ENCODE results near the gene MYO18A.
"Not testable (repeated sequence)": the region's sequence is repeated elsewhere in the genome, so short reads cannot be mapped to it uniquely, and the experiment has no call there.

The MYO18A gene

GRCh38 chr17:29180034-29180787 is at the start of gene MYO18A:
TSS of gene MYO18A (minus strand) at chr17:29180398. CDS start at chr17:29166940, 13,458 bp downstream.
- DNase-seq = peak; percentile 61

- DNase-seq = no peak
These were observed 45.2 kb upstream of the MYO18A start for GRCh38 chr17:29225396-29225795.

- not testable (repeated sequence) for DNase-seq
These were observed 41.1 kb upstream of the MYO18A start for GRCh38 chr17:29221338-29221737.

GRCh38 chr17:29219378-29220047 is 39.3 kb upstream of the MYO18A start:
- DNase-seq = peak; percentile 55

- no peak for DNase-seq
These were observed 36.7 kb upstream of the MYO18A start for GRCh38 chr17:29216856-29217255.

- DNase-seq = no peak
These were observed 36.0 kb upstream of the MYO18A start for GRCh38 chr17:29216181-29216580.

- no peak for DNase-seq
These were observed 35.5 kb upstream of the MYO18A start for GRCh38 chr17:29215717-29216116.

GRCh38 chr17:29215174-29215573 is 35.0 kb upstream of the MYO18A start:
- DNase-seq = no peak

GRCh38 chr17:29214215-29215146 is 34.3 kb upstream of the MYO18A start:
- DNase-seq = no peak

- DNase-seq = no peak
These were observed 32.5 kb upstream of the MYO18A start for GRCh38 chr17:29212681-29213121.

- no peak for DNase-seq
These were observed 32.0 kb upstream of the MYO18A start for GRCh38 chr17:29212094-29212631.

GRCh38 chr17:29210879-29211278 is 30.7 kb upstream of the MYO18A start:
- DNase-seq = no peak

GRCh38 chr17:29209073-29209472 is 28.9 kb upstream of the MYO18A start:
- DNase-seq = no peak

- no peak for DNase-seq
These were observed 27.8 kb upstream of the MYO18A start for GRCh38 chr17:29207975-29208374.

- no peak for DNase-seq
These were observed 24.8 kb upstream of the MYO18A start for GRCh38 chr17:29205047-29205446.

- not testable (repeated sequence) for DNase-seq
These were observed 24.0 kb upstream of the MYO18A start for GRCh38 chr17:29204068-29204804.

- DNase-seq = no peak
These were observed 17.5 kb upstream of the MYO18A start for GRCh38 chr17:29197516-29198272.

GRCh38 chr17:29196769-29197515 is 16.7 kb upstream of the MYO18A start:
- no peak for DNase-seq

GRCh38 chr17:29195465-29196081 is 15.4 kb upstream of the MYO18A start:
- no peak for DNase-seq

GRCh38 chr17:29194669-29195068 is 14.5 kb upstream of the MYO18A start:
- no peak for DNase-seq
